PC-9 (cell line): ENCODE measurements around the gene SLC18B1. TPM values are rescaled to one million over a fixed set of nuclear protein-coding genes. Genes with fewer than 3 reads are reported as not detected.

Experiments used
- BruUV-seq: library from RNA; stranded (reverse); fragments of 400-500 nt; replicated peaks from 2 replicates; lab custom pipeline; 2021; lab: Mats Ljungman, UMichigan
- CTCF ChIA-PET: fragments of 300-600 bp; sonication (Branson Sonifier 250); formaldehyde crosslinking; loops from one replicate; lab custom pipeline; 2022; ENCODE audit warnings: antibody characterized with exemption; lab: Charles Lee
- POLR2A ChIA-PET: fragments of 300-600 bp; sonication (Branson Sonifier 250); formaldehyde crosslinking; loops from one replicate; lab custom pipeline; 2022; ENCODE audit warnings: antibody characterized with exemption; ENCODE audit not compliant: unreplicated experiment; lab: Charles Lee
- DNase-seq, 2 experiments: peaks; one replicate each; pipeline versions ENCODE4 v3.0.0 to v3.0.0-alpha.2; 2015 to 2022; ENCODE audit warnings: mixed read lengths in 1 of 2
- H2AFZ ChIP-seq: fragments of 200-600 bp; sonication (generic); 2 replicates; pipeline ENCODE4 v1.8.1; 2017; ENCODE audit warnings: antibody characterized with exemption
- H3F3A ChIP-seq: fragments of 200-600 bp; sonication (generic); 2 replicates; pipeline ENCODE4 v1.8.1; 2017; ENCODE audit warnings: antibody characterized with exemption, mild to moderate bottlenecking, low read depth; ENCODE audit not compliant: insufficient read depth
- H3K27ac ChIP-seq: fragments of 200-600 bp; sonication (generic); 2 replicates; pipeline ENCODE4 v1.6.1; 2016; ENCODE audit warnings: mixed run types
- H3K27me3 ChIP-seq: fragments of 200-600 bp; sonication (generic); 2 replicates; pipeline ENCODE4 v1.6.1; 2016; ENCODE audit warnings: low read depth, mixed run types; ENCODE audit not compliant: insufficient read depth
- H3K36me3 ChIP-seq: fragments of 200-600 bp; sonication (generic); 2 replicates; pipeline ENCODE4 v1.6.1; 2016; ENCODE audit warnings: low read depth, mixed run types
- H3K4me1 ChIP-seq: fragments of 200-600 bp; sonication (generic); replicated peaks from 2 replicates; pipeline ENCODE4 v1.6.1; 2016; ENCODE audit warnings: mixed run types; ENCODE audit not compliant: insufficient read depth
- H3K4me2 ChIP-seq: fragments of 200-600 bp; sonication (generic); 2 replicates; pipeline ENCODE4 v1.6.1; 2017; ENCODE audit warnings: mixed run types
- H3K4me3 ChIP-seq: fragments of 200-600 bp; sonication (generic); 2 replicates; pipeline ENCODE4 v1.6.1; 2016; ENCODE audit warnings: mixed run types
- H3K79me2 ChIP-seq: fragments of 200-600 bp; sonication (generic); 2 replicates; pipeline ENCODE4 v1.6.1; 2017; ENCODE audit warnings: low read depth, mixed run types
- H3K9me2 ChIP-seq: fragments of 200-600 bp; sonication (generic); 2 replicates; pipeline ENCODE4 v1.8.1; 2017; ENCODE audit warnings: mild to moderate bottlenecking; ENCODE audit not compliant: insufficient read depth
- H3K9me3 ChIP-seq: fragments of 200-600 bp; sonication (generic); 2 replicates; pipeline ENCODE4 v1.8.1; 2016; ENCODE audit warnings: low read depth; ENCODE audit not compliant: insufficient read depth
- H4K20me1 ChIP-seq: fragments of 200-600 bp; sonication (generic); 2 replicates; pipeline ENCODE4 v1.8.1; 2017; ENCODE audit not compliant: insufficient read depth
- EZH2 ChIP-seq: fragments of 200-600 bp; sonication (generic); IDR thresholded peaks from 2 replicates; pipeline ENCODE4 v1.8.0; 2017; ENCODE audit warnings: antibody characterized with exemption, low read depth
- intact Hi-C: fragments of 100-400 bp; cut with micrococcal nuclease; formaldehyde crosslinking; loops from one replicate; pipeline ENCODE4 v1.10.0; 2022; ENCODE audit not compliant: unreplicated experiment
- total RNA-seq: library from RNA; stranded (reverse); gene quantifications from 2 replicates; pipeline ENCODE4 v1.2.3, GENCODE V29; 2021
- TF ChIP-seq, protein P1 (sequence below): fragments of 200-600 bp; sonication (generic); conservative IDR thresholded peaks from 2 replicates; pipeline ENCODE4 v1.6.1; 2017; ENCODE audit warnings: mixed run types, antibody characterized with exemption, mild to moderate bottlenecking, moderate library complexity

SLC18B1 gene
- total RNA-seq, 1 experiment from 2014 or later = 18.0 TPM

DNA sequence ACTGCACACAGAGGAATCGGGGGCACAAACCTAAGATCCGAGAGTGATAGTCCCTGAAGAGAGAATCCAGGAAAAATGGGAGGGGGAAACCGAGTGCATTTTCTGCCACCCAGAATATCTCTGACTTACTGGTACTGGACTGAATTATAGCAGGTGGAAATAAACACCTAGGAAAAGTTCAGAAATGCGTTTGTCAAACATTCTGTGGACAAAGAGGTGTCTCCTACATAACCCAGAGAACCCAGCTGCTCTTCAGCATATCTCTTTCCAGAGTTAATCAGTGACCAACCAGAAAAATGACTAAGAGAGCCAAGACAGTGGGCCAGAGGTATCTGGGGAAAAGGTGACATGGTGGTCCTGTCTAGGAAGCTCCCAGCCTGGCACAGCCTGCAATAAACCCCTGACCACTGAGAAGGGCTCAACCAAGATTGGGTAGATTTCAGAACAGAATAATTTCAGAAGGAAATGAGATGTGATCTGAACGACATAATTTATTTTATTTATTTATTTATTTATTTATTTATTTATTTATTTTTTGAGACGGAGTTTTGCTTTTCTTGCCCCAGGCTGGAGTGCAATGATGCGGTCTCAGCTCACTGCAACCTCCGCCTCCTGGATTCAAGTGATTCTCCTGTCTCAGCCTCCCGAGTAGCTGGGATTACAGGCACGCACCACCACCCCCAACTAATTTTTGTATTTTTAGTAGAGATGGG, 78.5 kb downstream of the SLC18B1 start:
- Histone ChIP-seq H2AFZ (no peak overlapping the region), H4K20me1 (no peaks in the 10 kb centered on the region), H3K4me2 (no peak overlapping the region), H3K4me3 (no peak overlapping the region), H3K27ac (no peak overlapping the region), H3K36me3 (no peaks in the 10 kb centered on the region), H3F3A (no peaks in the 10 kb centered on the region), H3K79me2 (no peaks in the 10 kb centered on the region), H3K27me3 (no peaks in the 10 kb centered on the region), H3K9me2 (no peaks in the 10 kb centered on the region), H3K4me1 (no peaks in the 10 kb centered on the region), H3K9me3 (no peaks in the 10 kb centered on the region)
- no peak for TF ChIP-seq EZH2
- TF ChIP-seq, protein P1, sequence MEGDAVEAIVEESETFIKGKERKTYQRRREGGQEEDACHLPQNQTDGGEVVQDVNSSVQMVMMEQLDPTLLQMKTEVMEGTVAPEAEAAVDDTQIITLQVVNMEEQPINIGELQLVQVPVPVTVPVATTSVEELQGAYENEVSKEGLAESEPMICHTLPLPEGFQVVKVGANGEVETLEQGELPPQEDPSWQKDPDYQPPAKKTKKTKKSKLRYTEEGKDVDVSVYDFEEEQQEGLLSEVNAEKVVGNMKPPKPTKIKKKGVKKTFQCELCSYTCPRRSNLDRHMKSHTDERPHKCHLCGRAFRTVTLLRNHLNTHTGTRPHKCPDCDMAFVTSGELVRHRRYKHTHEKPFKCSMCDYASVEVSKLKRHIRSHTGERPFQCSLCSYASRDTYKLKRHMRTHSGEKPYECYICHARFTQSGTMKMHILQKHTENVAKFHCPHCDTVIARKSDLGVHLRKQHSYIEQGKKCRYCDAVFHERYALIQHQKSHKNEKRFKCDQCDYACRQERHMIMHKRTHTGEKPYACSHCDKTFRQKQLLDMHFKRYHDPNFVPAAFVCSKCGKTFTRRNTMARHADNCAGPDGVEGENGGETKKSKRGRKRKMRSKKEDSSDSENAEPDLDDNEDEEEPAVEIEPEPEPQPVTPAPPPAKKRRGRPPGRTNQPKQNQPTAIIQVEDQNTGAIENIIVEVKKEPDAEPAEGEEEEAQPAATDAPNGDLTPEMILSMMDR = no peak
- BruUV-seq = no TSS peak
- intact Hi-C loops = no loop called here
- ChIA-PET CTCF (no interaction called here), POLR2A (no interaction called here)
- DNase-seq = no peak

Other genes starting within 250 kb of the SLC18B1 start
- not detected in 2 replicates for gene TAAR8, start 246.0 kb downstream of the SLC18B1 start, total RNA-seq
- not detected in 2 replicates for gene TAAR6, start 228.3 kb downstream of the SLC18B1 start, total RNA-seq
- gene TAAR5, start 208.9 kb downstream of the SLC18B1 start, total RNA-seq = not detected in 2 replicates
- gene TAAR2, start 174.4 kb downstream of the SLC18B1 start, total RNA-seq = not detected in 2 replicates
- gene TAAR1, start 139.5 kb downstream of the SLC18B1 start, total RNA-seq = not detected in 2 replicates
- gene VNN1, start 84.6 kb downstream of the SLC18B1 start, total RNA-seq = 0.65 and 1.6 TPM in 2 replicates
- 1.2 TPM in 1 of 2 replicates, not detected in the other for gene VNN2, start 40.7 kb downstream of the SLC18B1 start, total RNA-seq
- 1,228 and 1,296 TPM in 2 replicates for gene RPS12, start 15.9 kb upstream of the SLC18B1 start, total RNA-seq